ENCODE data around the gene EDAR.

Gene EDAR

DNA sequence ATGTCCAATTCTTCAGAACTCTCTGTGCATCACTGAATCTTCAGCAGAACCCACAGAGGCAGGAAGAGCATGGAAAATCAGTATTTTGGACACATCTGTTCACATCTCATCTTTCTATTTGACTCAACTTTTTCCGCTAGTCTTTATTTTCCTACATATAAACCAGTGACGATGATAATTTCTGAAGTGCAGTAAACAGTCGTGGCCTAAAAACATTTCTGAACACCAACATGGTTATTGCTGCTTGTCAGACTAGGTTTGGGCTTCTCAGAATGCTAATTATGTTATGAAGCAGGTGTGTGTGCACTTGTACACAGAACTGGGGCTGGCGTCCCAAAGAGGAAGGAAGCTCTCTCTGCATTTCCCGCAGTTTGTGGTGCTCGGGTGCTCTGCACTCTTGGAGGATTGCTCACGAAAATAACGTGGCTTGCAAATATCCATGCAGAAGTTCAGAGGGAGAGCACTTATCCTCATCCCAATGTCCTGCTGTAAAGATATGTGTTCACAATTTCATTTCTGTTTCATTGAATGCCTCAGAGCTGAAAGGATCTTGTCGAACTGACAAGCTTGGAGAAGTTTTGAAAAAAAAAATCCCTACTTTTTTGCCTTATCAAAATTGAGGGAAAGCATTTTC, 50.8 kb downstream of the EDAR start:
- no peak for DNase-seq

DNA sequence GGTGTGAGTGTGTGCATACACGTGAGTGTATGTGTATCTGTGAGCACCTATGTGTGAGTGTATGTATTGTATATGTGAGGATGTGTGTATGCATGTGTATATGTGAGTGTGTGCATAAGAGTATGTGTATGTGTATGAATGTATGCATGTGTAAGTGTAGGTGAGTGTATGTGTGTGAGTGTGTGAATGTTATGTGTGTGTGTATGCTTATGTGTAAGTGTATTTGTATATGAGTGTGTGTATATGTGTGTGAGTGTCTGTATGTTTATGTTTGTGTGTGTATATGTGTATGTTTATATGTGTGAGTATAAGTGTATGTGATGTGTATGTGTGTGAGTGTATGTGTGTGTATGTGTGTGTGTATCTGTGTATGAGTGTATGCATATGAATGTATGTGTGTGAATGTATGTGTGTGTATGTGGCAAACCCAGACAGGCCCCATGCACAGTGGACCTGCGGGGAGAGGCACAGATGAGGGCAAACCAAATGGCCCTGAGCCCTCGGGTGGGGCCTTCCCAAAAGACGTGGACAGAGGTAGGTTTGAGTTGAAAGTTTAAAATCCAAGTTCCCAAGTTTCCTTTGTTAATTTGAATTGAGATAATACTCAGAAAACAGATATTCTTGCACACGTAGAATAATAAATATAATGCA, 51.5 kb downstream of the EDAR start:
- DNase-seq, result no peak

DNA sequence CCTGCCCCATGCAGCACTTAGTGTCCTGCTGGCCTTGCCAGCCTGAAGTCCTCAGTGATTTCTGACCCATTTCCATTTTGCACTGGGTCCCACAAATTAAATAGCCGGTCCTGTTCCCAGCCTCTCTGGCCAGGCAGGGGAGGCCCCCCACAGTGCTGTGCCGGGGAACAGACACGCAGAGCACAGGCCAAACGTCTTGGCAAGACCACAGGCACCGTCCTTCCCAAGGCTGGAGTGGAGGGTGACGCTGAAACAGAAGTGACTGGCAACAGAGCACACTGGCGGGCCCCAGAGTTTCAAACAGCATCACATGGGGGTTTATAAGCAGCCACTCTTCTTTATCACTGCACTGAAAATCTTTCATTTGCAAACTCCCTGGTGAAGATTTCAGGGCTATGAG, 52.2 kb downstream of the EDAR start:
- no peak for DNase-seq

DNA sequence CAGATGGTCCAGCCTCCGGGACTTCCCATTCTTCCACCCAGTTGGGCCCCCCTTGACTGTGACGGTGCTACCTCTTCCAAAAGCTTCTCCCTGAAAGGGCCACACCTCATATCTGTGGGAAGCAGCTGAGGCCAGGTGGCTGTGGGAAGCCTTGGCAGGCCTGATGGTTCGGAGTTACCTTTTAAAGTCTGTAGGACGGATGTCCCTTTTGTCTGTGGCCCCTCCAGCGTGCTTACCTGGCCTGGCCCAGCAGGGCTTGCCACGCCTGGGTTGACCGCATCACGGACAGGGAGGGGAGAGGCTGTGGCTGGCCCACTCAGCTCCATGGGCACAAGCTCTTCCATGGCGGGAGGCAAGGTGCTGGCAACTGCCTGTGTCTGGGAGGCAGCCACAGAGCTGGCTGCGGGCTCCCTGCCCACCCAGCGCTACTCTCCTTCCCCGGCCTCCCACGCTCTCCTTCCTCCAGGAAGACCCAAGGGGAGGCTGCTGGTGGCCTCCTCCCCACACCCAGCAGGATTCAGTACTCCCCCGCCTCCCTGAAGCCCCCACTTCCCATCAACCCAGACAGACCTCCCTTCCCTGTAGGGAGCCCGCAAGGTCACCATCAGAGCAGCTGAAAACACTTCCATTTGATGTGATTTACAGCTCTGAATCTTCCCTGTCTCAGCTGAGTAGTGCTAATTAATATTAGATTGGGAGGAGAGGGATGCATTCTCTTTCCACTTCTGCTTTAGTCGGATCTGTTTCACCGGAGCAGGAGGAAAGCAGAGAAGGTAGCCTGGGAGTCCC, 52.8 kb downstream of the EDAR start:
- DNase-seq, result no peak

DNA sequence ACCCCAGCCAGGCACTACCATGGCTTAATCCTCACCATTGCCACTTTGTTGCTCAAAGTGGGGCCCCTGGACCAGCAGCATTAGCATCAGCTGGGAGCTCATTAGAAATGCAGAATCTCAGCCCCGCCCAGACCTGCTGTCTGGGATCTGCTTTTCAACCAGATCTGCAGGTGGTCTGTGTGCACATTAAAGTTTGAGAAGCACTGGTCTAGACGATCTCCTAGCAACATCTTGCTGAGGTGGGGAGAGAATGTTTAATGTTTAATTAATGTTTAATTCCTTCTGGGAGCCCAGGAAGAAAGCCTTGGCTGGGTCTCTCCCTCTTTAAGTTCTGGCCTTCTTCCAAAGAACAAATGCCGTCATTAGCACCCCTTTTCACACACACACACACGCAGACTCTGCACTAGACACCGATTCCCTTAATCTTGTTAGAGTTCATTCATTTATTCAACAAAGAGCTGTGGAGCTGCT, 53.7 kb downstream of the EDAR start:
- peak; percentile 22 for DNase-seq

- DNase-seq, result no peak
Observed at GRCh38 chr2:108934583-108935245, 54.3 kb downstream of the EDAR start.

DNA sequence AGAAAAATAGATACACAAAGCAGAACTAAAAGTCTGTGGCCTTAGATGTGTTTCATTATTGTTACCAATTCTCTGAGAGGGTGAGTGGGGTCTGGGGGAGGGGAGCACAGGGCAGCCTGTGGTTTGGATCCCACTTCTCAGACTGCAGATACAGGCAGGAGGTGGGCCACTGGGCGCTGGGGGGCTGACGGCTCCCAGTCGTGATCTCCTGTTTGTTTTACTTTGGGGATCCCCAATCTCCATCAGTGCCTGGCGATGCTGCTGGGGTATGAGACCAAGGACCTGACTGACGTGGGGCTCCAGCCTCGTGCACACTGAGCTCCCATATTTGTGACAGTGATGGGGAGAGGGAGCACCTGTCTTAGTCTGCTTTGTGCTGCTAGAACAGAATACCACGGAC, 54.9 kb downstream of the EDAR start:
- no peak for DNase-seq

DNA sequence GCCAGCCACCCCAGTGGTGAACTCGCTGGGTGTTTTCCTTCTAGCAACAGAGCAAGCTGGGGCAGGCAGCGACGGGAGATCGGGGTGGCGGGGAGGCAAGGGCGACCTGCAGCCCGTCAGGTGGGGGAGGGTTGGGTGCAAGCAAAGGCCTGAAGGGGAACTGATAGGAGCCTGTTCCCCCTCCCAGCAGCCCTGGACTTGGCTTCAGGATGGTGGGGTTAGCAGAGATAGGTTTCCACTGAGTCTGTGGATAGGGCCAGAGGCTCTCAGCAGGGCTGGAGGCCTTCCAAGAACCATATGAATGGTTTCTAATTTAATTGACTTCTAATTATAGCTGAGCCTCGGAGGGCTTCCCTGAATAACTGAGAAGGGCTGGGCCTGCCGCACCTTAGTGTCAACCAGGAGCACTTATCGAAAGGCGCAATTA, 55.3 kb downstream of the EDAR start:
- no peak for DNase-seq

DNA sequence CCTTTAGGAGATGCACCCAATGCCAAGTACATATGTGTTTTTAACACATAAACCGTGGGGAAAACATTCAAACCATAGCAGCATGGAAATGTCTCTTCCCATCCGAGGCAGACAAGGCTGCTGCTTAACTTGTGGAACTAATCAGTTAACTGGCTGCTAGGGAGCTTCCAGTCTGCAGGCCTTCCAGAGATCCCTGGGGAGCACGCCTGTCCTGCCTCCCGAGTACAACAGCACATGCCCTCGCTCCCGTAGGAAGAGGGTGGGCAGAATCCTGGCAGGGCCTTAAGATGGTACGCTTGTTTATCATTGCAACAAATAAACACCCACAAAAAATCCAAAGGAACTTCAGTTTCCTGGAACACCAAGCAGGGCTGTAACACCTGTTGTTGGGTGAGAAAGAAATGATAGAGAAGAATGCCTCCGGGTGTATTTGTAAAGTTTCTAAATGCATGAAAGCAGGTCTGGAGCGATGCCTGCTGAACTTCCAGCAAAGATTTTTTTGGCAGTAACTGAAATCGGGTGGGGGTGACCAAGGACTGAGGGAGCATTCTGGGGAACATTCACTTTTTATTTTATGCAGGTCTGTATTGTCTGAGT, 56.2 kb downstream of the EDAR start:
- DNase-seq, result no peak

DNA sequence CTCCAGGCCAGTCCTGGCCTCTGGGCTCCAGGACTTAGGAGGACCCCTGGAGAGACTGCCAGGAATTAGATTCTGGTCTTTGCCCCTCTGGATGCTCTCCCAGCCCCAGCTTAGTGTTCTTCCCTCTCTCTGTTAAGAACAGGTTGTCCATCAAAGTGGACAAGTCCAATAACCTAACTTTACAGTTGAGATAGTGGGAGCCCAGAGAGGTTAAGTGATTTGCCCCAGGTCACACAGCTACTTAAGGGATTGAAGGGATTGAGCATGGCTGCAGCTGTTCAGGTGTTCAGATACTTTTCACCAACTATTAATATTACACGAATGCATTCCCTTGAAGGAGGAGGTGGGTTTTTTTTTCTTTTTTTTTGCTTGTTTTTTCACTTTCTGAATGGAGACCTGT, 57.6 kb downstream of the EDAR start:
- no peak for DNase-seq

GRCh38 chr2:108929807-108930425, 59.1 kb downstream of the EDAR start:
- no peak for DNase-seq

GRCh38 chr2:108928660-108929377, 60.2 kb downstream of the EDAR start:
- DNase-seq, result no peak

GRCh38 chr2:108927936-108928659, 60.9 kb downstream of the EDAR start:
- DNase-seq, result no peak

DNA sequence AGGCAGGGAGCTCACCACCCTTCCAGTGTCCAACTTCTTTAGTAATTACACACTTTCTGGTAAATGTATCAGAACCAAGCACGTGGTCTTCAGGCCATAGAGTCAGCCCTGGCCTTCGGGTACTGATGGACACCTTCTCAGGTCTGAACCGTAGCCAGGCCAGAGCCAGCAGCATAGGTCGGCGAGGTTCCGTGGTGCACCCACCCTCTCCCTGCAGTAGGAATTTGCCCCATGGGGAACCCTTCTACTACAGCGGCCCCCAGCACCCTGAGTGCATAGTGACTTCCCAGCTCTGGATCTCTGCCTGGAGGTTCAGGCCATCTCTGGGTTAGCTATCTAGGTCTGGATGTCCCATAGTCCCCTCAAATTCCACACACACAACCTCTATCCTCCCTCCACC, 61.6 kb downstream of the EDAR start:
- no peak for DNase-seq

GRCh38 chr2:108926561-108927380, 62.2 kb downstream of the EDAR start:
- no peak for DNase-seq

- no peak for DNase-seq
Observed at GRCh38 chr2:108925735-108926134, 63.3 kb downstream of the EDAR start.

DNA sequence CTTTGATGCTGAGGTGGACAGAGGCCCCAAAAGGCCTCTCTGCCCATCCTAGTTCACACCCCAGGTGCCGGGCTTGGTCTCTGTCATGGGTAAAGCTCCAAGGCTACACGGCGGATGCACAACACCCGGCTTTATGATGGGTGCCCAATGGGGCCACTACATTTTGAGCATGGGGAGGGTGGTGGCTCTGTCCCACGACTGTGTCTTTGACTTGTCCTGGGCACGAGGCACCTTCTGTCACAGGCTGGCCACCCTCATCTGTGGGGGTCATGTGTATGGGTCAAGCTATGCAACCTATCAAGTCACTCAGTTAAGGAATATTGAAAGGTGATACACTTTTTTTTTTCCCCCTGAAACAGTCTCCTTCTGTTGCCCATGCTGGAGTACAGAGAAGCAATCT, 63.7 kb downstream of the EDAR start:
- DNase-seq, result no peak

GRCh38 chr2:108924580-108925251, 64.3 kb downstream of the EDAR start:
- no peak for DNase-seq

- no peak for DNase-seq
Observed at GRCh38 chr2:108923736-108924579, 65.1 kb downstream of the EDAR start.
